HUES6 (cell line): ENCODE results near the gene BCL11A.

Source experiments
- H3K27ac ChIP-seq: 2 replicates; pipeline ENCODE4 v1.7.0; 2013; ENCODE audit warnings: low read depth, mild to moderate bottlenecking, low read length, inconsistent platforms
- H3K27me3 ChIP-seq: 2 replicates; pipeline ENCODE4 v1.6.1; 2013; ENCODE audit warnings: low read length; ENCODE audit not compliant: control insufficient read depth, insufficient read depth
- H3K36me3 ChIP-seq: 2 replicates; pipeline ENCODE4 v1.6.1; 2013; ENCODE audit warnings: low read length; ENCODE audit not compliant: control insufficient read depth, insufficient read depth
- H3K4me1 ChIP-seq: 2 replicates; pipeline ENCODE4 v1.6.1; 2013; ENCODE audit warnings: low read length; ENCODE audit not compliant: control insufficient read depth, insufficient read depth
- H3K4me3 ChIP-seq: 2 replicates; pipeline ENCODE4 v1.5.1; 2013; ENCODE audit warnings: low read depth, low read length
- H3K9ac ChIP-seq: one replicate; pipeline ENCODE4 v1.6.1; 2013; ENCODE audit warnings: mild to moderate bottlenecking, low read length
- H3K9me3 ChIP-seq: 2 replicates; pipeline ENCODE4 v1.6.1; 2013; ENCODE audit warnings: low read depth, low read length; ENCODE audit not compliant: control insufficient read depth, insufficient read depth

BCL11A gene

GRCh38 chr2:60553495-60554073 is at the start of gene BCL11A:
Gene BCL11A (minus strand): TSS chr2:60553654. CDS start chr2:60553270, 384 bp downstream.
- Histone ChIP-seq H3K9me3 (no peaks in the 10 kb centered on the region), H3K4me3 (peak within 1 kb of the TSS; percentile 88), H3K27ac (peak within 1 kb of the TSS; percentile 66; the same call in 1 of the 2 replicates), H3K36me3 (no peaks in the 10 kb centered on the region), H3K9ac (peak within 1 kb of the TSS; percentile 81), H3K4me1 (no peaks in the 10 kb centered on the region), H3K27me3 (no peaks in the 10 kb centered on the region; the same call in 1 of the 2 replicates)

GRCh38 chr2:60602828-60603532 is 49.5 kb upstream of the BCL11A start:
- H3K4me1 ChIP-seq: peaks cover 15% of the 10 kb centered on the region
- H3K9me3 ChIP-seq: no peaks in the 10 kb centered on the region; the same call in 1 of the 2 replicates
- H3K36me3 ChIP-seq: no peaks in the 10 kb centered on the region
- no peak overlapping the region for H3K27ac ChIP-seq
- H3K27me3 ChIP-seq: no peaks in the 10 kb centered on the region
- no peak overlapping the region for H3K9ac ChIP-seq
- no peak overlapping the region for H3K4me3 ChIP-seq

GRCh38 chr2:60602388-60602787 is 48.9 kb upstream of the BCL11A start:
- Histone ChIP-seq H3K27ac (no peak overlapping the region), H3K36me3 (no peaks in the 10 kb centered on the region), H3K9ac (no peak overlapping the region), H3K27me3 (no peaks in the 10 kb centered on the region), H3K9me3 (no peaks in the 10 kb centered on the region; the same call in 1 of the 2 replicates), H3K4me1 (peaks cover 15% of the 10 kb centered on the region), H3K4me3 (no peak overlapping the region)

- Histone ChIP-seq H3K27me3 (no peaks in the 10 kb centered on the region), H3K4me3 (no peak overlapping the region), H3K9me3 (peaks cover 6% of the 10 kb centered on the region; the same call in 1 of the 2 replicates), H3K36me3 (no peaks in the 10 kb centered on the region), H3K4me1 (peaks cover 9% of the 10 kb centered on the region), H3K9ac (no peak overlapping the region), H3K27ac (no peak overlapping the region)
Measured at GRCh38 chr2:60598271-60598670, 44.8 kb upstream of the BCL11A start.

GRCh38 chr2:60597346-60597745 is 43.9 kb upstream of the BCL11A start:
- H3K27me3 ChIP-seq: no peaks in the 10 kb centered on the region
- H3K27ac ChIP-seq: no peak overlapping the region

GRCh38 chr2:60596411-60596810 is 43.0 kb upstream of the BCL11A start:
- Histone ChIP-seq H3K36me3 (no peaks in the 10 kb centered on the region), H3K9ac (no peak overlapping the region), H3K9me3 (peaks cover 14% of the 10 kb centered on the region; the same call in 1 of the 2 replicates), H3K4me3 (no peak overlapping the region), H3K27me3 (no peaks in the 10 kb centered on the region), H3K4me1 (no peaks in the 10 kb centered on the region), H3K27ac (no peak overlapping the region)

More at GRCh38 chr2:60597346-60597745, 43.9 kb upstream of the BCL11A start:
- Histone ChIP-seq H3K4me3 (no peak overlapping the region), H3K4me1 (no peaks in the 10 kb centered on the region), H3K36me3 (no peaks in the 10 kb centered on the region), H3K9ac (no peak overlapping the region), H3K9me3 (peaks cover 14% of the 10 kb centered on the region; the same call in 1 of the 2 replicates)

GRCh38 chr2:60595953-60596352 is 42.5 kb upstream of the BCL11A start:
- Histone ChIP-seq H3K4me3 (no peak overlapping the region), H3K36me3 (no peaks in the 10 kb centered on the region), H3K9ac (no peak overlapping the region), H3K27ac (no peak overlapping the region), H3K27me3 (no peaks in the 10 kb centered on the region), H3K4me1 (no peaks in the 10 kb centered on the region), H3K9me3 (peaks cover 14% of the 10 kb centered on the region; the same call in 1 of the 2 replicates)

- H3K9ac ChIP-seq: no peak overlapping the region
- peaks cover 9% of the 10 kb centered on the region; the same call in 1 of the 2 replicates for H3K9me3 ChIP-seq
- H3K4me3 ChIP-seq: no peak overlapping the region
- H3K4me1 ChIP-seq: no peaks in the 10 kb centered on the region
- H3K27ac ChIP-seq: no peak overlapping the region
- no peaks in the 10 kb centered on the region for H3K36me3 ChIP-seq
- H3K27me3 ChIP-seq: peaks cover 8% of the 10 kb centered on the region; the same call in 1 of the 2 replicates
Measured at GRCh38 chr2:60589104-60589503, 35.6 kb upstream of the BCL11A start.

- Histone ChIP-seq H3K27me3 (peaks cover 32% of the 10 kb centered on the region), H3K27ac (no peak overlapping the region), H3K36me3 (no peaks in the 10 kb centered on the region), H3K4me3 (no peak overlapping the region), H3K9ac (no peak overlapping the region), H3K9me3 (no peaks in the 10 kb centered on the region), H3K4me1 (no peaks in the 10 kb centered on the region)
Measured at GRCh38 chr2:60586081-60586480, 32.6 kb upstream of the BCL11A start.

- Histone ChIP-seq H3K27ac (no peak overlapping the region), H3K4me3 (no peak overlapping the region), H3K9ac (no peak overlapping the region), H3K4me1 (no peaks in the 10 kb centered on the region), H3K27me3 (peaks cover 41% of the 10 kb centered on the region), H3K9me3 (no peaks in the 10 kb centered on the region), H3K36me3 (no peaks in the 10 kb centered on the region)
Measured at GRCh38 chr2:60585276-60585675, 31.8 kb upstream of the BCL11A start.

GRCh38 chr2:60583604-60584003 is 30.1 kb upstream of the BCL11A start:
- H3K4me3 ChIP-seq: no peak overlapping the region
- H3K9ac ChIP-seq: no peak overlapping the region
- H3K27ac ChIP-seq: no peak overlapping the region
- no peaks in the 10 kb centered on the region for H3K36me3 ChIP-seq
- no peaks in the 10 kb centered on the region for H3K9me3 ChIP-seq
- H3K4me1 ChIP-seq: no peaks in the 10 kb centered on the region
- H3K27me3 ChIP-seq: peaks cover 57% of the 10 kb centered on the region
